ENCODE measurements around the gene UBE2J1. TPM values are rescaled to one million over a fixed set of nuclear protein-coding genes. Genes with fewer than 3 reads are reported as not detected.

The UBE2J1 gene
- total and polyA plus RNA-seq, 2 donors (not counting 3 experiments of a cell fraction or from before 2014, with no cell fraction given) = 44.4 to 96.6 TPM

DNA sequence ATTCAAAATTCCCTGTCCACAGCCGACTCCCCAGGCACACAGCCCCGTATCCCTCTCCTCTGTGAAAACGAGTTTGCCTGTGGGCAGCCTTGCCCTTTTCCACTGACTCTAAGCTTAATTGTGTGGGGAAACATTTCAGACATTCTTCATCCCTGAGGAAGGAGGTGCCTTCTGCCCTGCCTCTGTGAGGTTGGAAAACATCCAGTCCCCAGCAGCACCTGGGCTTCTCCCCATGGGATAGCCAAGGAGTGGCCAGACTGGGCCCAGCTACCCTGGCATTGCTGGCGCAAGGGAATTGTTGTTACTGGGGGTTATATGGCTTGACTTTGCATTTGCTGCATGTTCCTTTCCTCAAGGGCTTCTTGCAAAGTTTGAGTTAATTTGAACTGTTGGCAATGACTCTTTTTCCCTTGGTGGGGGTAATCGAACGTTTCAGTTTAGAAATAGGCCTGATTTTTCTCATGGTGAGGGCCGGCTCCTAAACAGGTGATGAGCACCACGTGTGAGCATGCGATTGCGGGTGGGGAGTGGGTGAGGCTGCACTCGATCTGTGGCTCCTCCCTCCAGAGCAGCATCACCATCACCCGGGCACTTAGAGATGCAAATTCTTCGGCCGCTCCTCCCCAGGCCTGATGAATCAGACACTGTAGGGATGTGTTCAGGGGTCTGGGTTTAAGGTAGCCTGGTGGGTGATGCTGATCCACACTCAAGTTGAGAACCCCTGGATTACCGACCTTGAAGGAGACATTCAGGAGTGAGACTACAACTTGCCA lies 67.4 kb downstream of the UBE2J1 start:
- Histone ChIP-seq H2AFZ (ENCODE audit: low read depth, low read length) (no peak overlapping the region), H3K36me3 (ENCODE audit: control insufficient read depth in 2 of 2, extremely low read depth in 1 of 2, insufficient read depth in 2 of 2, low read length in 2 of 2) (no peaks in the 10 kb centered on the region), H3K9ac (replicated peaks; ENCODE audit: extremely low read depth, insufficient read depth, low read length) (no peak overlapping the region), H3K9me3 (replicated peaks; ENCODE audit: control insufficient read depth, insufficient read depth, low read length) (no peaks in the 10 kb centered on the region), H3K9me1 (replicated peaks; ENCODE audit: control insufficient read depth, extremely low read depth, insufficient read depth, low read length) (no peaks in the 10 kb centered on the region), H3K4me1 (ENCODE audit: control insufficient read depth, extremely low read depth, insufficient read depth, low read length) (no peaks in the 10 kb centered on the region), H3K4me2 (ENCODE audit: insufficient read depth, low read length) (no peak overlapping the region), H3K4me3 (replicated peaks in 1 of 3; ENCODE audit: insufficient read depth in 1 of 3, low read depth in 1 of 3, low read length in 3 of 3) (no peak overlapping the region), H4K20me1 (replicated peaks; ENCODE audit: control insufficient read depth, extremely low read depth, insufficient read depth, low read length) (no peaks in the 10 kb centered on the region), H3K27me3 (ENCODE audit: control insufficient read depth in 2 of 2, insufficient read depth in 2 of 2, low read length in 2 of 2) (no peaks in the 10 kb centered on the region), H3K27ac (ENCODE audit: insufficient read depth, low read depth, low read length) (no peak overlapping the region), H3K79me2 (ENCODE audit: control insufficient read depth, insufficient read depth, low read length) (no peaks in the 10 kb centered on the region)
- intact Hi-C loops (cut with micrococcal nuclease) = no loop called here
- ChIA-PET POLR2A (no interaction called here), CTCF (no interaction called here)
- FAIRE-seq = no peak
- dilution Hi-C loops (cut with MboI; ENCODE audit: extremely low pct_ligation_motif_present, low sequenced_read_pairs) = no loop called here
- TF ChIP-seq POLR2AphosphoS5 (IDR thresholded peaks at IDR 0.05; ENCODE audit: insufficient read depth, low read depth, low read length) (no peak), MAX (IDR thresholded peaks at IDR 0.05; ENCODE audit: insufficient read depth, insufficient read length) (no peak), EZH2 (IDR thresholded peaks at IDR 0.05; ENCODE audit: borderline replicate concordance, low read depth, low read length, severe bottlenecking) (no peak), FOS (IDR thresholded peaks at IDR 0.05; ENCODE audit: borderline replicate concordance, insufficient read depth, low read length) (no peak)
- DNase-seq (ENCODE audit: low read depth, low spot score) = no peak
- BruUV-seq (replicated peaks) = no TSS peak

GRCh38 chr6:89284081-89284480 lies 68.4 kb downstream of the UBE2J1 start:
- Histone ChIP-seq H3K4me2 (ENCODE audit: insufficient read depth, low read length) (no peak overlapping the region), H3K79me2 (ENCODE audit: control insufficient read depth, insufficient read depth, low read length) (no peaks in the 10 kb centered on the region), H3K9me1 (replicated peaks; ENCODE audit: control insufficient read depth, extremely low read depth, insufficient read depth, low read length) (no peaks in the 10 kb centered on the region), H2AFZ (ENCODE audit: low read depth, low read length) (no peak overlapping the region), H3K27ac (ENCODE audit: insufficient read depth, low read depth, low read length) (no peak overlapping the region), H3K36me3 (ENCODE audit: control insufficient read depth in 2 of 2, extremely low read depth in 1 of 2, insufficient read depth in 2 of 2, low read length in 2 of 2) (no peaks in the 10 kb centered on the region), H3K27me3 (ENCODE audit: control insufficient read depth in 2 of 2, insufficient read depth in 2 of 2, low read length in 2 of 2) (no peaks in the 10 kb centered on the region), H4K20me1 (replicated peaks; ENCODE audit: control insufficient read depth, extremely low read depth, insufficient read depth, low read length) (no peaks in the 10 kb centered on the region), H3K9ac (replicated peaks; ENCODE audit: extremely low read depth, insufficient read depth, low read length) (no peak overlapping the region), H3K9me3 (replicated peaks; ENCODE audit: control insufficient read depth, insufficient read depth, low read length) (no peaks in the 10 kb centered on the region), H3K4me1 (ENCODE audit: control insufficient read depth, extremely low read depth, insufficient read depth, low read length) (no peaks in the 10 kb centered on the region), H3K4me3 (replicated peaks in 1 of 3; ENCODE audit: insufficient read depth in 1 of 3, low read depth in 1 of 3, low read length in 3 of 3) (no peak overlapping the region)
- POLR2A ChIA-PET = no interaction called here
- dilution Hi-C loops (cut with MboI; ENCODE audit: extremely low pct_ligation_motif_present, low sequenced_read_pairs) = no loop called here
- no peak for DNase-seq (ENCODE audit: low read depth, low spot score)
- BruUV-seq (replicated peaks) = no TSS peak
- TF ChIP-seq FOS (IDR thresholded peaks at IDR 0.05; ENCODE audit: borderline replicate concordance, insufficient read depth, low read length) (no peak), POLR2A (IDR thresholded peaks at IDR 0.05; ENCODE audit: low read depth, low read length) (no peak), EZH2 (IDR thresholded peaks at IDR 0.05; ENCODE audit: borderline replicate concordance, low read depth, low read length, severe bottlenecking) (no peak), GATA2 (IDR thresholded peaks at IDR 0.05; ENCODE audit: insufficient read depth, insufficient read length, low read depth, low read length) (no peak), POLR2AphosphoS5 (IDR thresholded peaks at IDR 0.05; ENCODE audit: insufficient read depth, low read depth, low read length) (no peak), JUN (IDR thresholded peaks at IDR 0.05; ENCODE audit: borderline replicate concordance, insufficient read depth, insufficient read length, low read depth) (no peak), MAX (IDR thresholded peaks at IDR 0.05; ENCODE audit: insufficient read depth, insufficient read length) (no peak), MYC (IDR thresholded peaks at IDR 0.05; ENCODE audit: low read depth, low read length) (no peak)
- TF ChIP-seq, protein P1, sequence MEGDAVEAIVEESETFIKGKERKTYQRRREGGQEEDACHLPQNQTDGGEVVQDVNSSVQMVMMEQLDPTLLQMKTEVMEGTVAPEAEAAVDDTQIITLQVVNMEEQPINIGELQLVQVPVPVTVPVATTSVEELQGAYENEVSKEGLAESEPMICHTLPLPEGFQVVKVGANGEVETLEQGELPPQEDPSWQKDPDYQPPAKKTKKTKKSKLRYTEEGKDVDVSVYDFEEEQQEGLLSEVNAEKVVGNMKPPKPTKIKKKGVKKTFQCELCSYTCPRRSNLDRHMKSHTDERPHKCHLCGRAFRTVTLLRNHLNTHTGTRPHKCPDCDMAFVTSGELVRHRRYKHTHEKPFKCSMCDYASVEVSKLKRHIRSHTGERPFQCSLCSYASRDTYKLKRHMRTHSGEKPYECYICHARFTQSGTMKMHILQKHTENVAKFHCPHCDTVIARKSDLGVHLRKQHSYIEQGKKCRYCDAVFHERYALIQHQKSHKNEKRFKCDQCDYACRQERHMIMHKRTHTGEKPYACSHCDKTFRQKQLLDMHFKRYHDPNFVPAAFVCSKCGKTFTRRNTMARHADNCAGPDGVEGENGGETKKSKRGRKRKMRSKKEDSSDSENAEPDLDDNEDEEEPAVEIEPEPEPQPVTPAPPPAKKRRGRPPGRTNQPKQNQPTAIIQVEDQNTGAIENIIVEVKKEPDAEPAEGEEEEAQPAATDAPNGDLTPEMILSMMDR (IDR thresholded peaks at IDR 0.05; ENCODE audit: extremely low read depth in 1 of 2, insufficient read depth in 1 of 2, low read depth in 1 of 2, low read length in 2 of 2) = no peak
- intact Hi-C loops (cut with micrococcal nuclease) = no loop called here
- CTCF ChIA-PET = interaction anchor here (0.7 to 1.7 kb wide), 4 partner anchors 13 to 301 kb away, joined by 3 to 4 read pairs (median 4); no protein-coding TSS in a partner anchor
- FAIRE-seq = no peak

Data from endothelial cell of umbilical vein (primary cell).